ENCODE results near the gene MT2A. TPM values are rescaled to one million over a fixed set of nuclear protein-coding genes. Genes with fewer than 3 reads are reported as not detected.
A peak's percentile ranks its signal among the peaks of the same experiment; 100 is the strongest.

Gene MT2A
- total RNA-seq, 1 experiment from 2014 or later = 683 TPM

DNA sequence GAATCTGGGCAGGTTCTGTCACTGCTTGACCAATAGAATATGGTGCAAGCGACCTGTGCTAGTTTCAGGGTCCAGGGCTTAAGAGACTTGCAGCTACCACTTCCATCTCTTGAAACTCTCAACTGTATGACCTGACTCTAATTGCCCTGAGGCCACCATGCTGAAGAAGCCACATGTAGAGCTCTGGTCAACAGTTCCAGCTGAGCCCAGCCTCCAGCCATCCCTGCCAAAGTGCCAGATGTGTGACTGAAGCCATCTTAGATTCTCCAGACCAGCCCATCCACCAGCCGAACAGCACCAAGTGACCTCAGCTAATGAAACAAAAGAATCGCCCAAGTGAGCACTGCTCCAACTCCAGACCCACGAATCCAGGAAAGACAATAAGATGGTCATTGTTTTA, 3.4 kb upstream of the MT2A start:
- H3K4me2 ChIP-seq (ENCODE audit: low read length) = no peak overlapping the region
- CTCF ChIA-PET = no interaction called here
- no peaks in the 10 kb centered on the region for H3K9me2 ChIP-seq (replicated peaks; ENCODE audit: low read length)
- POLR2A ChIA-PET (ENCODE audit: unreplicated experiment) = no interaction called here
- TF ChIP-seq EZH2 (IDR thresholded peaks at IDR 0.05; ENCODE audit: low read length, unreplicated experiment) (no peak), EZH2phosphoT487 (IDR thresholded peaks at IDR 0.05; ENCODE audit: borderline replicate concordance, low read length) (no peak)
- TF ChIP-seq, protein P1, sequence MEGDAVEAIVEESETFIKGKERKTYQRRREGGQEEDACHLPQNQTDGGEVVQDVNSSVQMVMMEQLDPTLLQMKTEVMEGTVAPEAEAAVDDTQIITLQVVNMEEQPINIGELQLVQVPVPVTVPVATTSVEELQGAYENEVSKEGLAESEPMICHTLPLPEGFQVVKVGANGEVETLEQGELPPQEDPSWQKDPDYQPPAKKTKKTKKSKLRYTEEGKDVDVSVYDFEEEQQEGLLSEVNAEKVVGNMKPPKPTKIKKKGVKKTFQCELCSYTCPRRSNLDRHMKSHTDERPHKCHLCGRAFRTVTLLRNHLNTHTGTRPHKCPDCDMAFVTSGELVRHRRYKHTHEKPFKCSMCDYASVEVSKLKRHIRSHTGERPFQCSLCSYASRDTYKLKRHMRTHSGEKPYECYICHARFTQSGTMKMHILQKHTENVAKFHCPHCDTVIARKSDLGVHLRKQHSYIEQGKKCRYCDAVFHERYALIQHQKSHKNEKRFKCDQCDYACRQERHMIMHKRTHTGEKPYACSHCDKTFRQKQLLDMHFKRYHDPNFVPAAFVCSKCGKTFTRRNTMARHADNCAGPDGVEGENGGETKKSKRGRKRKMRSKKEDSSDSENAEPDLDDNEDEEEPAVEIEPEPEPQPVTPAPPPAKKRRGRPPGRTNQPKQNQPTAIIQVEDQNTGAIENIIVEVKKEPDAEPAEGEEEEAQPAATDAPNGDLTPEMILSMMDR (conservative IDR thresholded peaks at IDR 0.05; ENCODE audit: low read depth, low read length) = no peak
- H3K79me2 ChIP-seq (ENCODE audit: low read length) = peaks cover 12% of the 10 kb centered on the region
- H3K27ac ChIP-seq (ENCODE audit: low read length) = no peak overlapping the region
- no peak overlapping the region for H2AFZ ChIP-seq (ENCODE audit: low read length)
- ATAC-seq (no peak), DNase-seq (no peak)
- peaks cover 44% of the 10 kb centered on the region for H3K4me1 ChIP-seq (ENCODE audit: insufficient read depth, low read length)
- H3K9me3 ChIP-seq (ENCODE audit: low read length) = no peaks in the 10 kb centered on the region
- H3K36me3 ChIP-seq (ENCODE audit: low read depth, low read length) = no peaks in the 10 kb centered on the region
- no peak overlapping the region for H3K9ac ChIP-seq (ENCODE audit: low read length)
- intact Hi-C loops (cut with micrococcal nuclease) = loop anchor here (5.0 to 10.0 kb wide), 3 partner anchors 50 to 182 kb away; partner anchors contain the start of genes MT1B, MT1F and MT1X
- peaks cover 14% of the 10 kb centered on the region for H3F3A ChIP-seq (ENCODE audit: low read length, unreplicated experiment)
- no peaks in the 10 kb centered on the region for H4K20me1 ChIP-seq (ENCODE audit: low read length)
- no peaks in the 10 kb centered on the region for H3K27me3 ChIP-seq (ENCODE audit: low read length)
- no TSS peak for BruUV-seq (replicated peaks)
- no peak overlapping the region for H3K4me3 ChIP-seq (ENCODE audit: low read length)

DNA sequence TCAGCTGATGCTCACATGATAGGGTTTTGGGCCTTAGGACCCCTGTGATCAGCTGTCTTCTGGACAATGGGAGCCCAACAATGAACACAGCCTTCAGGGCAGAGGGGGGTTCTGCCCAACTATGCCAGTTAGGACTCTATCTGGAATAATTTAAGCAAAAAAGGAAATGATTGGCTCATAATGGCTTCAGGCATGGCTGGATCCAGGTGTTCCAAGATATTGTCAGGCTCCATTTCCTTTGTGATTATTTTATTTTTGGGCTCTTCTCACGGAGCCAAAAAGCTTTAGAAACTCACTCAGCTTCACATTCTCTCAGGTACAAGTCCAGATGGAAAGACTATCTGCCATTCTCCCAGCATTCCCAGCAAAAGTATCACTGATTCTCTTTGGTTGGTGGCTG, 2.9 kb upstream of the MT2A start:
- POLR2A ChIA-PET (ENCODE audit: unreplicated experiment) = no interaction called here
- H3K79me2 ChIP-seq (ENCODE audit: low read length) = peaks cover 13% of the 10 kb centered on the region
- no TSS peak for BruUV-seq (replicated peaks)
- DNase-seq (no peak), ATAC-seq (no peak)
- H3K27me3 ChIP-seq (ENCODE audit: low read length) = no peaks in the 10 kb centered on the region
- H3F3A ChIP-seq (ENCODE audit: low read length, unreplicated experiment) = peaks cover 14% of the 10 kb centered on the region
- H3K4me3 ChIP-seq (ENCODE audit: low read length) = no peak overlapping the region; the same call in 1 of the 2 replicates
- H4K20me1 ChIP-seq (ENCODE audit: low read length) = no peaks in the 10 kb centered on the region
- no peaks in the 10 kb centered on the region for H3K9me3 ChIP-seq (ENCODE audit: low read length)
- H3K4me1 ChIP-seq (ENCODE audit: insufficient read depth, low read length) = peaks cover 45% of the 10 kb centered on the region
- TF ChIP-seq, protein P1 (conservative IDR thresholded peaks at IDR 0.05; ENCODE audit: low read depth, low read length) = no peak
- TF ChIP-seq EZH2phosphoT487 (IDR thresholded peaks at IDR 0.05; ENCODE audit: borderline replicate concordance, low read length) = no peak
- H3K27ac ChIP-seq (ENCODE audit: low read length) = peak overlapping the region; percentile 82
- CTCF ChIA-PET = no interaction called here
- no peaks in the 10 kb centered on the region for H3K9me2 ChIP-seq (replicated peaks; ENCODE audit: low read length)
- H3K36me3 ChIP-seq (ENCODE audit: low read depth, low read length) = no peaks in the 10 kb centered on the region
- no peak overlapping the region for H2AFZ ChIP-seq (ENCODE audit: low read length)
- H3K9ac ChIP-seq (ENCODE audit: low read length) = no peak overlapping the region
- intact Hi-C loops (cut with micrococcal nuclease) = loop anchor here (5.0 to 10.0 kb wide), 3 partner anchors 49 to 182 kb away; partner anchors contain the start of genes MT1B, MT1F and MT1X
- peak overlapping the region; percentile 93 for H3K4me2 ChIP-seq (ENCODE audit: low read length)

DNA sequence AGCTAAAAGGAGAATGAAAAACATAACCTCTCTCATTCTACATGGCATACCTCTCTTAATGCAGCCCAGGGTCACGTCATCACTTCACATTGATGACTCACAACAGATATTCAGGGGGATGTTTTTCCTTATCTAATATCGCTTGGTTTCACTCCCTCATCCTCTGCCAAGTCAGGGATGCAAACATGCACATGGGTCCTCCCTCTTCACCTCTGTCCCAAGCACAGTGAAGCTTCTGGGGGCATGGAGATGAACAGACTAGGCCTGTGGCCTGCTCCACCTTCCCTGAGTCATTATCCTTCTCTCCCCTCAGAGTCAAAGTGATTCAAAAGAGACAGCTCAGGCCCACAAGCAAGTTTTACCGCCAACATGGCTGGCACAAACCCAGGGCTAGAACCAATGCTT, 2.3 kb upstream of the MT2A start:
- peak; percentile 0; the same call in 1 of the 2 replicates for ATAC-seq
- Histone ChIP-seq H3F3A (ENCODE audit: low read length, unreplicated experiment) (peaks cover 14% of the 10 kb centered on the region), H3K36me3 (ENCODE audit: low read depth, low read length) (no peaks in the 10 kb centered on the region), H3K27me3 (ENCODE audit: low read length) (no peaks in the 10 kb centered on the region), H3K79me2 (ENCODE audit: low read length) (peaks cover 16% of the 10 kb centered on the region), H3K9ac (ENCODE audit: low read length) (peak overlapping the region; percentile 37; the same call in 1 of the 2 replicates), H3K9me2 (replicated peaks; ENCODE audit: low read length) (no peaks in the 10 kb centered on the region), H2AFZ (ENCODE audit: low read length) (no peak overlapping the region), H3K4me1 (ENCODE audit: insufficient read depth, low read length) (peaks cover 51% of the 10 kb centered on the region), H3K4me2 (ENCODE audit: low read length) (peak overlapping the region; percentile 93), H4K20me1 (ENCODE audit: low read length) (no peaks in the 10 kb centered on the region), H3K9me3 (ENCODE audit: low read length) (no peaks in the 10 kb centered on the region), H3K4me3 (ENCODE audit: low read length) (no peak overlapping the region; the same call in 1 of the 2 replicates), H3K27ac (ENCODE audit: low read length) (peak overlapping the region; percentile 82)
- TF ChIP-seq EZH2phosphoT487 (IDR thresholded peaks at IDR 0.05; ENCODE audit: borderline replicate concordance, low read length) = no peak
- TF ChIP-seq, protein P1 (conservative IDR thresholded peaks at IDR 0.05; ENCODE audit: low read depth, low read length) = no peak
- no peak for TF ChIP-seq EZH2 (IDR thresholded peaks at IDR 0.05; ENCODE audit: low read length, unreplicated experiment)
- ChIA-PET POLR2A (ENCODE audit: unreplicated experiment) (no interaction called here), CTCF (interaction anchor here (1.1 to 1.2 kb wide), 2 partner anchors 96 to 183 kb away, joined by 4 to 7 read pairs; no protein-coding TSS in a partner anchor)
- no peak for DNase-seq
- no TSS peak for BruUV-seq (replicated peaks)
- intact Hi-C loops (cut with micrococcal nuclease) = loop anchor here (2.0 to 10.0 kb wide), 4 partner anchors 21 to 181 kb away; partner anchors contain the start of genes MT1B, MT1F and MT1X
